Endodermal cell (in vitro differentiated cells): ENCODE data around the gene NBAS. TPM values are rescaled to one million over a fixed set of nuclear protein-coding genes. Genes with fewer than 3 reads are reported as not detected.
"Not testable (repeated sequence)": the region's sequence is repeated elsewhere in the genome, so short reads cannot be mapped to it uniquely, and the experiment has no call there.

Source experiments
- DNase-seq: peaks from one replicate; pipeline ENCODE4 v3.0.0-alpha.2; 2017
- H3K27ac ChIP-seq: 2 replicates; pipeline ENCODE4 v1.5.1; 2013; ENCODE audit warnings: mild to moderate bottlenecking, low read depth, low read length, moderate library complexity
- H3K27me3 ChIP-seq: 2 replicates; pipeline ENCODE4 v1.6.1; 2013; ENCODE audit warnings: mild to moderate bottlenecking, low read length, moderate library complexity; ENCODE audit not compliant: insufficient read depth, control insufficient read depth, poor library complexity, severe bottlenecking
- H3K36me3 ChIP-seq: 2 replicates; pipeline ENCODE4 v1.7.0; 2013; ENCODE audit warnings: mild to moderate bottlenecking, low read length, moderate library complexity; ENCODE audit not compliant: control insufficient read depth, insufficient read depth
- H3K4me1 ChIP-seq: one replicate; pipeline ENCODE4 v1.7.0; 2013; ENCODE audit warnings: low read length; ENCODE audit not compliant: control insufficient read depth, insufficient read depth
- H3K4me3 ChIP-seq: 2 replicates; pipeline ENCODE4 v1.5.1; 2013; ENCODE audit warnings: mild to moderate bottlenecking, low read length, moderate library complexity
- H3K9ac ChIP-seq: 2 replicates; pipeline ENCODE4 v1.6.1; 2013; ENCODE audit warnings: mild to moderate bottlenecking, low read length, moderate library complexity; ENCODE audit not compliant: poor library complexity, severe bottlenecking; ENCODE audit errors: extremely low read depth
- H3K9me3 ChIP-seq: 2 replicates; pipeline ENCODE4 v1.6.1; 2013; ENCODE audit warnings: mild to moderate bottlenecking, low read length, moderate library complexity; ENCODE audit not compliant: control insufficient read depth
- H3K27ac Mint-ChIP-seq: 2 replicates; pipeline ENCODE4 v1.8.0; 2020; ENCODE audit warnings: mixed read lengths
- H3K27me3 Mint-ChIP-seq: 2 replicates; pipeline ENCODE4 v1.8.0; 2021; ENCODE audit warnings: mild to moderate bottlenecking, mixed read lengths; ENCODE audit not compliant: insufficient read depth
- H3K36me3 Mint-ChIP-seq: 2 replicates; pipeline ENCODE4 v1.8.0; 2020; ENCODE audit warnings: low read depth, mixed read lengths
- H3K4me1 Mint-ChIP-seq: 2 replicates; pipeline ENCODE4 v1.8.0; 2020; ENCODE audit warnings: mixed read lengths
- H3K4me3 Mint-ChIP-seq: 2 replicates; pipeline ENCODE4 v1.8.0; 2020; ENCODE audit warnings: mild to moderate bottlenecking, moderate library complexity, mixed read lengths
- H3K9me3 Mint-ChIP-seq: 2 replicates; pipeline ENCODE4 v1.8.0; 2020; ENCODE audit warnings: mild to moderate bottlenecking, mixed read lengths
- WGBS, 2 experiments: methylation state at CpG; one replicate each; pipeline versions ENCODE4 v1.1.5 to v1.1.7; 2013; ENCODE audit warnings: missing lambda C conversion rate in 2 of 2, mixed read lengths in 1 of 2; ENCODE audit not compliant: insufficient coverage in 1 of 2, insufficient read length in 1 of 2; 5-methylcytosine and 5-hydroxymethylcytosine counted together
- total RNA-seq, 2 donors: library from RNA; stranded (reverse); fragmentation: NEBNext Ultra II Directional in 1 of 2; extraction: Animal tissue kit (Norgen Biotek cat#: 25700) in 1 of 2; gene quantifications; 2 replicates in 1 of 2; 3 replicates in 1 of 2; pipeline ENCODE4 v1.2.1, GENCODE V29; 2021
- TF ChIP-seq, protein P1 (sequence below): fragments of 200-600 bp; sonication (generic); conservative IDR thresholded peaks from 2 replicates; pipeline ENCODE4 v1.5.0; 2021; ENCODE audit warnings: antibody characterized with exemption, mild to moderate bottlenecking

The NBAS gene
- total RNA-seq, 2 donors from 2014 or later = 47.4 to 54.7 TPM

- H3K4me1 Mint-ChIP-seq = no peaks in the 10 kb centered on the region
- no peak overlapping the region for H3K4me3 ChIP-seq
- H3K27me3 Mint-ChIP-seq = no peaks in the 10 kb centered on the region
- H3K36me3 Mint-ChIP-seq = peaks cover 2% of the 10 kb centered on the region
- no peaks in the 10 kb centered on the region for H3K27me3 ChIP-seq
- H3K9me3 ChIP-seq = no peaks in the 10 kb centered on the region
- no peak overlapping the region for H3K9ac ChIP-seq
- H3K27ac ChIP-seq = no peak overlapping the region
- no peaks in the 10 kb centered on the region for H3K9me3 Mint-ChIP-seq
- H3K27ac Mint-ChIP-seq = no peak overlapping the region
- TF ChIP-seq, protein P1, sequence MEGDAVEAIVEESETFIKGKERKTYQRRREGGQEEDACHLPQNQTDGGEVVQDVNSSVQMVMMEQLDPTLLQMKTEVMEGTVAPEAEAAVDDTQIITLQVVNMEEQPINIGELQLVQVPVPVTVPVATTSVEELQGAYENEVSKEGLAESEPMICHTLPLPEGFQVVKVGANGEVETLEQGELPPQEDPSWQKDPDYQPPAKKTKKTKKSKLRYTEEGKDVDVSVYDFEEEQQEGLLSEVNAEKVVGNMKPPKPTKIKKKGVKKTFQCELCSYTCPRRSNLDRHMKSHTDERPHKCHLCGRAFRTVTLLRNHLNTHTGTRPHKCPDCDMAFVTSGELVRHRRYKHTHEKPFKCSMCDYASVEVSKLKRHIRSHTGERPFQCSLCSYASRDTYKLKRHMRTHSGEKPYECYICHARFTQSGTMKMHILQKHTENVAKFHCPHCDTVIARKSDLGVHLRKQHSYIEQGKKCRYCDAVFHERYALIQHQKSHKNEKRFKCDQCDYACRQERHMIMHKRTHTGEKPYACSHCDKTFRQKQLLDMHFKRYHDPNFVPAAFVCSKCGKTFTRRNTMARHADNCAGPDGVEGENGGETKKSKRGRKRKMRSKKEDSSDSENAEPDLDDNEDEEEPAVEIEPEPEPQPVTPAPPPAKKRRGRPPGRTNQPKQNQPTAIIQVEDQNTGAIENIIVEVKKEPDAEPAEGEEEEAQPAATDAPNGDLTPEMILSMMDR = no peak
- 93% methylated on average over 1 of the region's 1 CpG; no CpG with 5 or more reads in 1 of the 2 experiments for WGBS, 2 experiments
- H3K4me1 ChIP-seq = no peaks in the 10 kb centered on the region
- no peak overlapping the region for H3K4me3 Mint-ChIP-seq
- DNase-seq = no peak
- H3K36me3 ChIP-seq = peaks cover 8% of the 10 kb centered on the region
Observed at GRCh38 chr2:15407666-15408065, 153.5 kb downstream of the NBAS start.

DNA sequence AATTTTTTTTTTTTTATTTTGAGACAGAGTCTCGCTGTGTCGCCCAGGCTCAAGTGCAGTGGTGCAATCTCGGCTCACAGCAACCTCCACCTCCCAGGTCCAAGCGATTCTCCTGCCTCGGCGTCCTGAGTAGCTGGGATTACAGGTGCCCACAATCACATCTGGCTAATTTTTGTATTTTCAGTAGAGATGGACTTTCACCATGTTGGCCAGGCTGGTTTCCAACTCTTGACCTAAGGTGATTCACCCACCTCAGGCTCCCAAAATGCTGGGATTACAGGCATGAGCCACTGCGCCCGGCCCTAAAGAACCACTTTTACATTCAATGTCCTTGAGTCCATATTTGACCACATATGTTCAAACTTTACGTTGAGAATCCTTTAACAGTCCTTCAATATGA lies 156.6 kb downstream of the NBAS start:
- H3K36me3 ChIP-seq, H3K4me1 Mint-ChIP-seq, H3K36me3 Mint-ChIP-seq, H3K27ac Mint-ChIP-seq, H3K4me1 ChIP-seq, H3K27me3 ChIP-seq, H3K27me3 Mint-ChIP-seq, H3K9ac ChIP-seq, H3K4me3 Mint-ChIP-seq, H3K4me3 ChIP-seq, H3K27ac ChIP-seq, H3K9me3 Mint-ChIP-seq, H3K9me3 ChIP-seq, DNase-seq: not testable (repeated sequence)
- 84 to 95% methylated on average over 6 to 9 of the region's 9 CpGs for WGBS, 2 experiments

- Mint-ChIP-seq H3K27ac (no peak overlapping the region), H3K36me3 (no peaks in the 10 kb centered on the region), H3K4me1 (no peaks in the 10 kb centered on the region), H3K4me3 (no peak overlapping the region), H3K27me3 (no peaks in the 10 kb centered on the region), H3K9me3 (no peaks in the 10 kb centered on the region)
- no peaks in the 10 kb centered on the region for H3K36me3 ChIP-seq
- no peak overlapping the region for H3K4me3 ChIP-seq
- no peak overlapping the region for H3K9ac ChIP-seq
- H3K27me3 ChIP-seq = no peaks in the 10 kb centered on the region
- 86 to 95% methylated on average over 2 to 5 of the region's 5 CpGs for WGBS, 2 experiments
- H3K27ac ChIP-seq = no peak overlapping the region
- TF ChIP-seq, protein P1 = no peak
- no peak for DNase-seq
- no peaks in the 10 kb centered on the region for H3K4me1 ChIP-seq
- H3K9me3 ChIP-seq = no peaks in the 10 kb centered on the region
Observed at GRCh38 chr2:15400240-15400826, 160.8 kb downstream of the NBAS start.

DNA sequence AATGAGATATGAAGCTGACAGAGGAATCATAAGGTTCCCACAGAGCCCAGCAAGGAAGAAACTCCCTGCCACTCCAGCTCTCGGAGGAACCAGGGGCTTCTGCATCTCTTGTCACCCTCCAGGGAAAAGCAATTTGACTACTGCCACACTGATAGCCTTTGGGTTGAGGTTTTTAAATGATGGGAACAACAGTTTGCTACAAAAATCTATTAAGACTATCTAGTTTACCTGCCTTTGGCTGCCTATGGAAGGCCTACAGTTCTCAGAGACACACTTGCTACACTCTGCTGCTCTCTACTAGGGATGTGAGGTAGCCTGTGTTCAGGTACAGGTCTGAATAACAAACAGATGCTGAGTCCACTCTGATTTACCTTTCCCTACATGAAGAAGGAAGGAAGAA lies 161.9 kb downstream of the NBAS start:
- Mint-ChIP-seq H3K27ac (no peak overlapping the region), H3K4me1 (no peaks in the 10 kb centered on the region), H3K27me3 (no peaks in the 10 kb centered on the region), H3K36me3 (no peaks in the 10 kb centered on the region), H3K9me3 (no peaks in the 10 kb centered on the region), H3K4me3 (no peak overlapping the region)
- Histone ChIP-seq H3K27me3 (no peaks in the 10 kb centered on the region), H3K27ac (no peak overlapping the region), H3K9me3 (no peaks in the 10 kb centered on the region), H3K4me1 (no peaks in the 10 kb centered on the region), H3K4me3 (no peak overlapping the region), H3K36me3 (no peaks in the 10 kb centered on the region), H3K9ac (no peak overlapping the region)
- TF ChIP-seq, protein P1 = no peak
- DNase-seq = no peak
- WGBS, 2 experiments = 94% methylated on average over 1 of the region's 1 CpG; no CpG with 5 or more reads in 1 of the 2 experiments
